WI38 (cell line): ENCODE data around the gene SLC38A11.

Experiments
- H3K4me3 ChIP-seq: 2 replicates; pipeline ENCODE4 v1.5.1; 2011; ENCODE audit warnings: low read depth, mild to moderate bottlenecking, control low read depth, low read length
- CTCF ChIP-seq: IDR thresholded peaks from 2 replicates; pipeline ENCODE4 v1.5.1; 2012; ENCODE audit warnings: low read depth, mild to moderate bottlenecking, control low read depth, low read length

SLC38A11 gene

GRCh38 chr2:164891460-164891859 is 63.9 kb downstream of the SLC38A11 start:
- H3K4me3 ChIP-seq: no peak overlapping the region
- TF ChIP-seq CTCF: no peak

DNA sequence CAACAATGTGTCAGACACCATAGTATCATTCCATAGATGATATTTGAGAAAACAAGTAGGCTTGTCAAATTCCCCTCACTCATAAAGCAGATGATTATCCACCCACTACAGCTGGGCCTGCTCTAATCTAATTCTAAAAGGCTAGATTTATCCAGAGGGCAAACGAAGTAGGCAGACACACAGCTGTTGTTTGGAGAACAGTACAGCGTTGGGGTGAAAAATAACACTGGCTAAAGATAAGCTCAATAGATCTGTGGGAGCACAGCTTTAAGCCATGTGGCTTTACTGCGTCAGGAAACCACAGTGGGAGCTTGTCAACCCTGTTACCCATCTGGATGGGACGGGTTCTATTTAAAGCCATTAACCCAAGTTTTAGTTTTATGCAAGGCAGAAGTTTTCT is 64.8 kb downstream of the SLC38A11 start:
- TF ChIP-seq CTCF: no peak
- H3K4me3 ChIP-seq: no peak overlapping the region

- no peak for TF ChIP-seq CTCF
These were observed 66.7 kb downstream of the SLC38A11 start for GRCh38 chr2:164888592-164888991.

DNA sequence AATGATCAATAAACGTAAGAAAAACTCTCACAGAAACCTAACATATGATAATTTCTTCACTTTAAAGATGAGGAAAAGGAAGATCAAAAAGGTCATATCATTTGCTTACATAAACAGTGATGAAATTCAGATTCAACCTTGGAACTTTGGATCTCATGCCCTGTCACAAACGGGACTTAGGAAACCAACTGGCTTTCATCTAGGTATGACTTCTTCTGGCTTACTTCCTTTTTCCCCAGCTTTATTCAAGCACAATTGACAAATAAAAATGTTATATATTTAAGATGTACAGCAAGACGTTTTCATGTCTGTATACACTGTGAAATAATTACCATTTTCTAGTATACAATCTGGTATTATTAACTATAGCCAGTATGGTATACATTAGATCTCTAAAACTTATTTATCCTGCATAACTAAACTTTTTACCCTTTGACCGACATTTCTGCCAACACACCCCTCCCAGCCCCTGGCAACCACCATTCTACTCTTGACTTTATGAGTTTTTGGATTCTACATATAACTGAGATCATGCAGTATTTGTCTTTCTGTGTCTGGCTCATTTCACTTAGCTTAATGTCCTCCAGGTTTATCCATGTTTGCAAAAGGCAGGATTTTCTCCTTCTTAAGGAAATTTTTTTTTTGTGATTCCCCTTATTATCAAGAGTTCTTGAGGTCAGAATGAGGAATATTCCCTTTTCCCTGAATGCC is 67.7 kb downstream of the SLC38A11 start:
- H3K4me3 ChIP-seq: no peak overlapping the region
- no peak for TF ChIP-seq CTCF

More at GRCh38 chr2:164888592-164888991, 66.7 kb downstream of the SLC38A11 start:
- H3K4me3 ChIP-seq: no peak overlapping the region

GRCh38 chr2:164882276-164882675 is 73.0 kb downstream of the SLC38A11 start:
- no peak overlapping the region for H3K4me3 ChIP-seq
- no peak for TF ChIP-seq CTCF

DNA sequence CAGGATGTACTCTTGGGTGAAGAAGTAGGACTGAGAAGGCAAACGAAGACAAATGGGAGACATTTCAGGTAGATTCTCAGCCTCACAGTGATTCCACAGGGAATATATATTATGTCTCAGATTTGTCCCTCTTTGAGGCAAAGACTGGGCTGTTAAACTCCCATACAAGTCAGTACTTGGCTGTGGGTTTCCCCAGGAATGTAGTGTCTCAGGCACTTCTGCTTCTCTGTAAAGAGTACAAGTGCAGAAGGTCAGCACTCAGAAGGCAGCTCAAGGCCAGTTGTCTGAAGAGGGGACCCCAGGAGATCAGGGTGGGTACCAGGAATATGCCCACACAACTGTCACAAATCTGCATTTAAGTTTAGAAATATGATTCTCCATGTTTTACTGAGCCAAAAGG is 73.8 kb downstream of the SLC38A11 start:
- no peak for TF ChIP-seq CTCF
- no peak overlapping the region for H3K4me3 ChIP-seq

DNA sequence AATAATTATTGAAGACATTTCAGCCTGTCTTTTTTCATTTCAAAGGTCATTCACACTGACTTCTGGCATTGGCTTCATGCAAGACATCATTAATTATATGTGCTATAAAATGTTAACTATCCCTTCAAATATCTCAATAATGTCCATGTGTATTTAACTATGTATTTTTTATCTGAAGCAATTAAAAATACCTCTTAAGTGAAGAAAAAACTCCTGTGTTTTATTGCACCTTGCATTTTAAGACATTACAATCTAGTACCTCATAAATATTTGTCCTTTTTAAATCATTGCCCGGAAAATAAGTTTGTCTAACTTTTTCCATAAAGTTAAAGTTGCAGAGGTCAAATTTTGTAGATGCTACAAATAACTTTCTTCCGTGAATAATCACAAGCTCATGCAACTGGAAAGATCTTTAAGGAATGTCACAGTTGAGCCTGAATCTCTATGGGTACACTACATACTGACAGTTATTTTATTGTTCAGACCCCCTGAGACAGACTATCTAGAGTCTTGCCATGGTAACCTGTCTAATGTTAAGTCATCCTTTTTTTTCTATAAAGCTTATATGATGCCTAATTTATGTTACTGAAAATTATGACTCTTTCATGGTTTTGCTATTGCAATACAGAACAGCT is 75.3 kb downstream of the SLC38A11 start:
- no peak for TF ChIP-seq CTCF

More for the DNA sequence above, 75.3 kb downstream of the SLC38A11 start:
- H3K4me3 ChIP-seq: no peak overlapping the region
